Activated CD4-positive, alpha-beta T cell treated with anti-CD3 and anti-CD28 coated beads for 1 hour (primary cell): Measurements from ENCODE around the gene GMDS.

Source experiments
- DNase-seq: peaks from one replicate; pipeline ENCODE4 v3.0.0-alpha.2; 2020

The GMDS gene

DNA sequence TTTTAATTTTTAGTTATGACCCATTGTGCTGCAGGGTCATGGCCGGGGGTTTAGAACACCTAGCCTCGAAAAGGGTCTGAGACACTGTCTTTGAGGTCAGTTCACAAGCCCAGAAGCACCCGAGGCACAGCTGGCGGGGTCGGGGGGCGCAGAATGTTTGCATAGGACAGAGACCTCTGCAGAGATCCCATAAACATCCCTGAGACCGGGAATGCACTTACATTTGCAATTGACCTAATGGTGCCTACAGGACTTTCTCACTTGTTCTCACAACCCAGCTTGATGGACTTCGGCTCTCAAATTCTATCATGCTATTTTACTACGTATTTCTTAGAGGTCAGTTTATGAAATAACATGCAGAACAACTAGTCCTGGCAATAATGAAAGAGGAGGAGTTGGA is 669.2 kb downstream of the GMDS start:
- no peak for DNase-seq

- no peak for DNase-seq
These were observed 670.0 kb downstream of the GMDS start for GRCh38 chr6:1575210-1576041.

GRCh38 chr6:1574890-1575209 is 670.6 kb downstream of the GMDS start:
- no peak for DNase-seq

DNA sequence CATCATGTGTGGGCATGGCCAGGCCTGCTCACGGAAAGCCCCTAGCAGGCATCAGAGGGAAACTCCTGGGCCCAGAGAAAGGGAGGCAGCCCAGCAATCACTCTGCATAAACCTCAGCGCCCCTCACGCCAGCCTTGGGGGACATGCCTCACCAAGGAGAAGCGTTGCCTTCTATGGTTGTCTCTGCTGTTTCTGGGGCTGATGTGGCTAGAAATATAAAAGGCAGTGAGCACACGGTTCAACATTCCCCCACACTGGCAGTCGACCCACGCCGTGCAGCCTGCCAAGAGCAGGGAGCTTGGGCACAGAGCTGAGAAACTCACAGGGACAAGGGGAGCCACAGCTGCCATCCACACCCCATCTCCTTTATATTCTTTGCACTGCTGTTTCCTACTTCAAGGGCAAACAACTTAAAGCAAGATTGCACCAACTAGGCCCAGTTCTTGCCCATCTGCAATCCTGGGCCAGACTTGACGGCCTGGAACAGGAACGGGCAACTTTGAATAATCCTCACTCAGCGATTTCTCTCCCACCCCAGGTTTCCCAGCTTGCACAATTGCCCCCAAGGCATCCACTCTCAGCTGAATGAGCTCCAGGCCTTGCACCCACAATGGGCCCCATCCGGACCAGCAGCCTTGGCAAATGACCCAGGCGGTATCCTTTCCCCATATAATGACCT is 671.2 kb downstream of the GMDS start:
- DNase-seq = no peak
